HepG2 (cell line): ENCODE results near the gene LEF1. TPM values are rescaled to one million over a fixed set of nuclear protein-coding genes. Genes with fewer than 3 reads are reported as not detected.

Experiments
- ATAC-seq: fragments of 200-7000 bp; cut with Tn5 transposase; 3 replicates; pipeline ENCODE4 v1.9.1; 2020; ENCODE audit warnings: mild to moderate bottlenecking, moderate library complexity
- BruUV-seq: library from RNA; stranded (reverse); fragments of 400-500 nt; replicated peaks from 2 replicates; lab custom pipeline; 2021; lab: Mats Ljungman, UMichigan
- CTCF ChIA-PET: fragments of 300-600 bp; formaldehyde crosslinking; extraction: SDS; loops from one replicate; lab custom pipeline; 2021; ENCODE audit warnings: low total read pairs, inconsistent platforms, low intra/inter-chr PET ratio; lab: Yijun Ruan, JAX
- POLR2A ChIA-PET: fragments of 350-600 bp; sonication (Branson Sonifier 250); formaldehyde crosslinking; loops from one replicate; lab custom pipeline; 2020; ENCODE audit warnings: antibody characterized with exemption, inconsistent platforms; lab: Yijun Ruan, JAX
- DNase-seq: peaks from one replicate; pipeline ENCODE4 v3.0.0-alpha.2; 2015; ENCODE audit warnings: low spot score
- FAIRE-seq: peaks from 3 replicates; lab custom pipeline; 2011; peaks lifted over from hg19 to GRCh38; lab: Jason Lieb, UNC
- H2AFZ ChIP-seq: one replicate; pipeline ENCODE4 v1.6.1; 2011; ENCODE audit warnings: low read length, inconsistent platforms
- H3K27ac ChIP-seq: fragments of 300-600 bp; 3 replicates; pipeline ENCODE4 v1.8.0; 2011; ENCODE audit warnings: mixed run types, mild to moderate bottlenecking, mixed read lengths, low read length, inconsistent platforms; ENCODE audit not compliant: insufficient read depth; ENCODE audit errors: extremely low read length
- H3K27me3 ChIP-seq, 2 experiments: fragments of 200-600 bp in 1 of 2; 2 replicates in 1 of 2; 3 replicates in 1 of 2; pipeline versions ENCODE4 v1.6.0 to v1.8.0; 2011; ENCODE audit warnings: low read length in 2 of 2, mild to moderate bottlenecking in 2 of 2, moderate library complexity in 2 of 2, inconsistent platforms in 1 of 2; ENCODE audit not compliant: insufficient read depth in 2 of 2, control insufficient read depth in 1 of 2
- H3K36me3 ChIP-seq, 2 experiments: fragments of 200-600 bp in 1 of 2; replicated peaks in 1 of 2; 2 replicates in 1 of 2; 3 replicates in 1 of 2; pipeline versions ENCODE4 v1.5.1 to v1.8.0; 2011; ENCODE audit warnings: low read length in 2 of 2, inconsistent platforms in 1 of 2; ENCODE audit not compliant: insufficient read depth in 2 of 2, control insufficient read depth in 1 of 2
- H3K4me1 ChIP-seq: 2 replicates; pipeline ENCODE4 v1.5.1; 2012; ENCODE audit warnings: low read length, inconsistent platforms; ENCODE audit not compliant: insufficient read depth
- H3K4me2 ChIP-seq: 2 replicates; pipeline ENCODE4 v1.6.0; 2011; ENCODE audit warnings: low read depth, low read length, inconsistent platforms
- H3K4me3 ChIP-seq, 3 experiments: fragments of 200-600 bp in 1 of 3; sonication (generic), shearing (Covaris generic) in 1 of 3; replicated peaks in 1 of 3; 2 replicates each; pipeline ENCODE4 v1.5.1; 2011 to 2016; ENCODE audit warnings: low read length in 3 of 3, inconsistent platforms in 2 of 3, low read depth in 2 of 3, mild to moderate bottlenecking in 2 of 3, control low read depth in 1 of 3, mixed read lengths in 1 of 3; ENCODE audit not compliant: insufficient read depth in 1 of 3
- H3K79me2 ChIP-seq: one replicate; pipeline ENCODE4 v1.6.1; 2011; ENCODE audit warnings: low read length, inconsistent platforms; ENCODE audit not compliant: insufficient read depth
- H3K9ac ChIP-seq: 2 replicates; pipeline ENCODE4 v1.6.0; 2011; ENCODE audit warnings: mild to moderate bottlenecking, low read depth, low read length, inconsistent platforms; ENCODE audit not compliant: insufficient read depth
- H3K9me3 ChIP-seq: 2 replicates; pipeline ENCODE4 v1.5.1; 2012; ENCODE audit warnings: mild to moderate bottlenecking, low read length
- H4K20me1 ChIP-seq: 2 replicates; pipeline ENCODE4 v1.6.0; 2011; ENCODE audit warnings: inconsistent platforms, mild to moderate bottlenecking, low read length, moderate library complexity; ENCODE audit not compliant: insufficient read depth
- ATF6 ChIP-seq: sonication (generic); formaldehyde crosslinking; conservative IDR thresholded peaks from 2 replicates; pipeline ENCODE4 v1.4.0; 2020; ENCODE audit warnings: missing genetic modification reagents
- DMTF1 ChIP-seq: sonication (generic); formaldehyde crosslinking; IDR thresholded peaks from 2 replicates; pipeline ENCODE4 v1.4.0; 2020; ENCODE audit warnings: mild to moderate bottlenecking, missing genetic modification reagents
- DPF2 ChIP-seq: sonication (generic); formaldehyde crosslinking; IDR thresholded peaks from 2 replicates; pipeline ENCODE4 v1.4.0; 2020; ENCODE audit warnings: mild to moderate bottlenecking, low read depth, missing genetic modification reagents, borderline replicate concordance
- HBP1 ChIP-seq: IDR thresholded peaks from 2 replicates; pipeline ENCODE4 v1.6.1; 2016; ENCODE audit warnings: low read depth, control low read depth
- IKZF1 ChIP-seq: fragments of 450-650 bp; IDR thresholded peaks from 2 replicates; pipeline ENCODE4 v1.7.1; 2016
- MAFF ChIP-seq: IDR thresholded peaks from 2 replicates; pipeline ENCODE4 v1.6.1; 2011; ENCODE audit warnings: low read depth, low read length, improper control_type of control experiment
- MAFK ChIP-seq, 2 experiments: IDR thresholded peaks in 1 of 2; conservative IDR thresholded peaks in 1 of 2; 2 replicates each; pipeline ENCODE4 v1.6.1; 2011; ENCODE audit warnings: improper control_type of control experiment in 2 of 2, low read length in 2 of 2
- MLX ChIP-seq: IDR thresholded peaks from 2 replicates; pipeline ENCODE4 v1.6.1; 2016
- MYC ChIP-seq: sonication (generic); formaldehyde crosslinking; IDR thresholded peaks from 2 replicates; pipeline ENCODE4 v1.9.0; 2021; ENCODE audit warnings: missing genetic modification reagents, borderline replicate concordance
- SMAD1 ChIP-seq: sonication (generic); formaldehyde crosslinking; IDR thresholded peaks from 2 replicates; pipeline ENCODE4 v1.4.0; 2020; ENCODE audit warnings: missing genetic modification reagents, low read depth, mild to moderate bottlenecking, borderline replicate concordance
- ZC3H4 ChIP-seq: sonication (generic); formaldehyde crosslinking; IDR thresholded peaks from 2 replicates; pipeline ENCODE4 v1.4.0; 2020; ENCODE audit warnings: missing genetic modification reagents, borderline replicate concordance
- ZMYM2 ChIP-seq: sonication (generic); formaldehyde crosslinking; IDR thresholded peaks from 2 replicates; pipeline ENCODE4 v1.8.0; 2022; ENCODE audit warnings: mild to moderate bottlenecking, missing genetic modification reagents
- WGBS: methylation state at CpG from one replicate; pipeline ENCODE4 v1.1.6; 2017; ENCODE audit warnings: low lambda C conversion rate; 5-methylcytosine and 5-hydroxymethylcytosine counted together
- in situ Hi-C: cut with HindIII; loops from 2 replicates; pipeline ENCODE4 v1.10.0; 2017; ENCODE audit warnings: low pct_unique_long_range_greater_than_20kb; ENCODE audit not compliant: extremely low pct_ligation_motif_present
- intact Hi-C: fragments of 100-400 bp; cut with micrococcal nuclease; formaldehyde crosslinking; loops from one replicate; pipeline ENCODE4 v1.10.0; 2022; ENCODE audit not compliant: unreplicated experiment
- polyA plus RNA-seq, 8 experiments: library from polyadenylated mRNA; depleted of rRNA in 3 of 8; stranded (reverse) in 7 of 8; unstranded in 1 of 8; fragments of >200 nt; fragmentation: Illumina TruSeq in 4 of 8; extraction: Trizol in 4 of 8; gene quantifications; 2 replicates each; pipeline versions ENCODE4 v1.2.1 to v1.2.3, GENCODE V29; 2011 to 2016; ENCODE audit warnings: low read depth in 4 of 8, missing spikeins in 1 of 8, mixed read lengths in 1 of 8; ENCODE audit not compliant: insufficient read depth in 1 of 8
- total RNA-seq, 5 experiments: library from RNA; depleted of rRNA; stranded (reverse); fragments of >200 nt; fragmentation: Illumina TruSeq; extraction: Trizol; gene quantifications; 2 replicates each; pipeline ENCODE4 v1.2.3, GENCODE V29; 2016; ENCODE audit warnings: low read depth in 1 of 5

Gene LEF1
- total and polyA plus RNA-seq, 2 of the 13 experiments (the other 11 are each of a cell fraction or from before 2014, with no cell fraction given): 0.22 to 0.29 TPM

GRCh38 chr4:108165586-108165985, 3.1 kb downstream of the LEF1 start (continued):
- TF ChIP-seq ATF6 (no peak), SMAD1 (CRISPR knock-in tag) (no peak), HBP1 (CRISPR knock-in tag) (no peak), DMTF1 (no peak), DPF2 (CRISPR knock-in tag) (no peak)

- no TSS peak for BruUV-seq
Measured at GRCh38 chr4:108163351-108163750, 5.4 kb downstream of the LEF1 start.

More at GRCh38 chr4:108163351-108163750, 5.4 kb downstream of the LEF1 start:
- Histone ChIP-seq H3K9ac (no peak overlapping the region), H3K4me1 (peaks cover 20% of the 10 kb centered on the region), H3K9me3 (no peaks in the 10 kb centered on the region), H3K27ac (no peak overlapping the region), H3K27me3 (peaks cover 6 to 29% of the 10 kb centered on the region in 2 experiments; a peak in 4 of 5 replicates), H4K20me1 (no peaks in the 10 kb centered on the region), H3K4me3 (no peak overlapping the region), H3K79me2 (no peaks in the 10 kb centered on the region), H2AFZ (no peak overlapping the region), H3K36me3 (no peaks in the 10 kb centered on the region), H3K4me2 (no peak overlapping the region)
- no peak for DNase-seq
- in situ Hi-C loops: no loop called here
- POLR2A ChIA-PET: no interaction called here
- ATAC-seq: no peak
- WGBS: 25% methylated on average over 5 of the region's 5 CpGs
- CTCF ChIA-PET: no interaction called here
- TF ChIP-seq MLX (CRISPR knock-in tag) (no peak), MAFK (conservative IDR thresholded peaks at IDR 0.05 in 1 of 2, IDR thresholded peaks at IDR 0.05 in 1 of 2; ENCODE audit: low read length in 2 of 2) (peak; percentile 89 to 92), MYC (no peak), ZMYM2 (CRISPR knock-in tag) (no peak), MAFF (peak; percentile 86), ZC3H4 (CRISPR knock-in tag) (no peak), IKZF1 (no peak)
- no peak for FAIRE-seq
- intact Hi-C loops: no loop called here
